Cardiac fibroblast (primary cell): ENCODE measurements around the gene AVPR1A.
"Not testable (repeated sequence)": the region's sequence is repeated elsewhere in the genome, so short reads cannot be mapped to it uniquely, and the experiment has no call there.

Source experiments
- DNase-seq, 2 donors: peaks; one replicate each; pipeline versions ENCODE4 v3.0.0 to v3.0.0-alpha.2; 2010; ENCODE audit warnings: low read depth in 2 of 2
- H3K4me3 ChIP-seq, 2 donors: replicated peaks in 1 of 2; 1 replicate in 1 of 2; 2 replicates in 1 of 2; pipeline ENCODE4 v1.5.1; 2011; ENCODE audit warnings: low read depth in 2 of 2, low read length in 2 of 2, mild to moderate bottlenecking in 2 of 2, moderate library complexity in 1 of 2
- TF ChIP-seq, protein P1 (sequence below): IDR thresholded peaks from one replicate; pipeline ENCODE4 v1.5.1; 2011; ENCODE audit warnings: low read depth, mild to moderate bottlenecking, low read length, inconsistent platforms

AVPR1A gene

DNA sequence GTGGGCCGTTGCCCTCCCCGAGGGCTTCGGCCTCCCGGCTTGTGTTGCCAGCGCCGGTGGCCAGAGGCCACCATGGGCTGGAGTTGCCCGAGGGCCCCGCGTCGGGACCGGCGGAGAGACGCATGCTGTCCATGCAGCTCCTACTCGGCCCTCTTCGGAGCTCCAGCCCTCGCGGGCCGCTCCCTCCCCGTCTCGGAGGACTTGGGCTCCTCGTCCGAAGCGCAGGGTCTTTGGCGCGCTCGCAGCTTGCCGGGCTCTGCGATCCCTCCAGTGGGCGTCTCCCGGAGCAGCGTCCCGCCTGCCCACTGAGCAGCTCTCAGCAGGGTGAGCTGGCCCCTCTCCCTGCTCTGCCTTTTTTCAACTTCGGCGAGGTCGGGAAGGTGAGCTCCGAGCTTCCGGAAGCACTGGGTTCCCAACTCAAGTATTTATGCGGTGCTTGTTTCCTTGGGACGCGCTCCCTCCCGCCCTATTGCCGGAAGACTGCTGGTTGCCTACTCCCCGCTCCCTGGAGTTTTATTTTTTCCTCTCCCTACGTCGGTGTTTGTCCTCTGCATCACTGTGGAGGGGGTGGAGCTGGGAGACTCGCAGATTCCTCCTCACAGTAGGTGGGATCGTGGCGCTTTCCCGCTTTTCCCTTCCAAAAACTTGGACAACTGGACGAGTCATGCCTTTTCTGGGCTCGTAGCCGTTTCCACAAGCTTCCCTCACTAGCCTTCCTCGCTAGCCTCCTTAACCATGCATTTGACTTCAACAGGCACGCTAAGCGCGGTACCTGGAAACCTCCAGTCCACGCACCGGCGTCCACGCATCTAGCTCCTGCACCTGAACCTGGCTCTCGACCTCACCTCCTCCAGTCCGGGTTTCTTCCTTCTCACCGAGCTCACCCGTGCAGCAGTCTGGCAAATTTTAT, at the start of gene AVPR1A:
Gene AVPR1A, minus strand, starts transcription at position 489 of the 910 bp plus-strand sequence. Its CDS starts 365 bp downstream, at position 124.
- H3K4me3 ChIP-seq, result no peak within 1 kb of the TSS
- TF ChIP-seq, protein P1, sequence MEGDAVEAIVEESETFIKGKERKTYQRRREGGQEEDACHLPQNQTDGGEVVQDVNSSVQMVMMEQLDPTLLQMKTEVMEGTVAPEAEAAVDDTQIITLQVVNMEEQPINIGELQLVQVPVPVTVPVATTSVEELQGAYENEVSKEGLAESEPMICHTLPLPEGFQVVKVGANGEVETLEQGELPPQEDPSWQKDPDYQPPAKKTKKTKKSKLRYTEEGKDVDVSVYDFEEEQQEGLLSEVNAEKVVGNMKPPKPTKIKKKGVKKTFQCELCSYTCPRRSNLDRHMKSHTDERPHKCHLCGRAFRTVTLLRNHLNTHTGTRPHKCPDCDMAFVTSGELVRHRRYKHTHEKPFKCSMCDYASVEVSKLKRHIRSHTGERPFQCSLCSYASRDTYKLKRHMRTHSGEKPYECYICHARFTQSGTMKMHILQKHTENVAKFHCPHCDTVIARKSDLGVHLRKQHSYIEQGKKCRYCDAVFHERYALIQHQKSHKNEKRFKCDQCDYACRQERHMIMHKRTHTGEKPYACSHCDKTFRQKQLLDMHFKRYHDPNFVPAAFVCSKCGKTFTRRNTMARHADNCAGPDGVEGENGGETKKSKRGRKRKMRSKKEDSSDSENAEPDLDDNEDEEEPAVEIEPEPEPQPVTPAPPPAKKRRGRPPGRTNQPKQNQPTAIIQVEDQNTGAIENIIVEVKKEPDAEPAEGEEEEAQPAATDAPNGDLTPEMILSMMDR, result no peak
- no peak for DNase-seq

DNA sequence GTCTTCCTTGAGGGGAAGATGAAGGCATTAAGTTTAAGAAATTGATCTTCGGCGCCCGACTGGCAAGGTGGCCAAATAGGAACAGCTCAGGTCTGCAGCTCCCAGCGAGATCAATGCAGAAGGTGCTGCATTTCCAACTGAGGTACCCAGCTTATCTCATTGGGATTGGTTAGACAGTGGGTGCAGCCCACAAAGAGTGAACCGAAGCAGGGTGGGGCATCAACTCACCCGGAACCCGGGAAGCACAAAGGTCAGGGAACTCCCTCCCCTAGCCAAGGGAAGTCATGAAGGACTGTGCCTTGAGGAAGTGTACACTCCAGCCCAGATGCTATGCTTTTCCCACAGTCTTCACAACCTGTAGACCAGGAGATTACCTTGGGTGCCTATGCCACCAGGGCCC, 45.2 kb upstream of the AVPR1A start:
- H3K4me3 ChIP-seq, result no peak overlapping the region
- TF ChIP-seq, protein P1, result no peak
- DNase-seq, result no peak

DNA sequence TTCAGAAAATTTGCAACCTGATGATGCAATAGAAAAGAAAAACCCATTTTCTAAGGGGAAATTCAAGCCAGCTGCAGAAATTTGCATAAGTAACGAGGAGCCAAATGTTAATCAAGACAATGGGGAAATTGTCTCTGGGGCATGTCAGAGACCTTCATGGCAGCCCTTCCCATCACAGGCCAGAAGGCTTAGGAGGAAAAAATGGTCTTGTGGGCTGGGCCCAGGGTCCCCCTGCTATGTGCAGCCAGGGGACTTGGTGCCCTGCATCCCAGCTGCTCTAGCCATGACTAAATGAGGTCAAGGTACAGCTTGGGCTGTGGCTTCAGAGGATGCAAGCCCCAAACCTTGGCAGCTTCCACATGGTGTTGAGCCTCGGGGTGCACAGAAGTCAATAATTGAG, 28.2 kb upstream of the AVPR1A start:
- DNase-seq, result no peak
- H3K4me3 ChIP-seq, result no peak overlapping the region
- TF ChIP-seq, protein P1, result no peak

DNA sequence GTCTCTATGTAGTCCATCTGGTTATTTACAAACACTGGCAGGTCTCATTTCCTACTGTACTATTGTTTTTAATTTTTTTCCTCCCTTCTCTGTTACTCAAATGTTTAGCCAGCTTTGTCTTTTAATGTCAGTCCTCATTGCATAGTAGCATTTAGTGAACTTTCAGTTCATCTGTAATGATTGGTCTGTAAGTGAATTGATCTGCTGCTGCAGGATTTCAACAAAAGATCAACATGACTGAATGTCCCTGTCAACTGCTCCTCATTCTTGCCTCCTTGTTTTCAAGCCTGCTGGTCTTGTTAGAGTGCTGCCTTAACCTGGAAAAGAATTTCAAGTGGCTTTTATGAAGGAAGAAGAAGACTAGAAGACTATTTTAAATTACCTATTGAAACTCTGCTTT, 19.3 kb upstream of the AVPR1A start:
- TF ChIP-seq, protein P1, result no peak
- DNase-seq, result no peak
- no peak overlapping the region for H3K4me3 ChIP-seq

DNA sequence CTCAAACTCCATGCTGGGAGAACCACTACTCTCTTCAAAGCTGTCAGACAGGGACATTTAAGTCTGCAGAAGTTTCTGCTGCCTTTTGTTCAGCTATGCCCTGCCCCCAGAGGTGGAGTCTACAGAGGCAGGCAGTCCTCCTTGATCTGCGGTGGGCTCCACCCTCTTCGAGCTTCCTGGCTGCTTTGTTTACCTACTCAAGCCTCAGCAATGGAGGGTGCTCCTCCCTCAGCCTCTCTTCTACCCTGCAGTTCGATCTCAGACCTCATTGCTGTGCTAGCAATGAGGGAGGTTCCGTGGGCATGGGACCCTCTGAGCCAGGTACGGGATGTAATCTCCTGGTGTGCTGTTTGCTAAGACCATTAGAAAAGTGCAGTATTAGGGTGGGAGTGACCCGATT, 16.7 kb upstream of the AVPR1A start:
- H3K4me3 ChIP-seq, DNase-seq: not testable (repeated sequence)

DNA sequence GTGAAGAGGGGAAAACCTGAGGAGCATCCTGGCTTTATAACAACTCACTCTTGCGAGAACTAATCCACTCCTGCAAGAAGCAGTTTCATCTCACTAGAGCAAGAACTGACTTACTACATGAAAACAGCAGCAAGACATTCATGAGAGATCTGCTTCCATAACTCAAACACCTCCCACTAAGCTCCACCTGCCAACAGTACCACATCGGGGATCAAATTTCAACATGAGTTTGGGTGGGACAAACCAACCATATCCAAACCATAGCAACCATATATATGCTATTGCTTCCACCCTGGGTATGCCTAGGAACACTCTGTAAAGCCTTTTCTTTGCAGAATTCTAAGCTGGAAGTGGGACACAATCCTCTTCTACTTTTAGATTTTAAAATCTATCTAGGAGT, 13.9 kb upstream of the AVPR1A start:
- TF ChIP-seq, protein P1, result no peak
- H3K4me3 ChIP-seq, result no peak overlapping the region
- DNase-seq, result no peak

DNA sequence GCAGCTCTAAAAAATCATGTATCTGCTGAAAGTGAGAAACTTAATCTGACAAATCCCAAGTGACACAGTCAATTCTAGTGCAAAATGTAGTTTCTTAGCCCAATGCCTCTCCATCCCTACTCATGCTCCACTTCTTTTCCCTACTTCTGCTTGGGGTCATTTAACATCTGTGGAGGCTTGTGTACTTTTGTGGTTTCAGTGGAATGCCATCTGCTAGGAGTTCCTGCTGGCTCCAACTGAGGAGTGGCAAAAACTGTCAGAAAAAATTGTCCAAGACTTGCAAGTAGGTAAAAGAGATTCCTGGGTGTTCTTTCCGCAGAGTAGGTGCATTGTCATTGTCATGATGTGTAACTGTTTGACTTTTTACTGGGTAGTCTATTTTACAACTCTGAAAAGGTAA, 12.5 kb upstream of the AVPR1A start:
- TF ChIP-seq, protein P1, result no peak

More for the DNA sequence above, 12.5 kb upstream of the AVPR1A start:
- DNase-seq, result no peak
- no peak overlapping the region for H3K4me3 ChIP-seq
